HepG2 (cell line): Measurements from ENCODE around the gene ARPP21. TPM values are rescaled to one million over a fixed set of nuclear protein-coding genes. Genes with fewer than 3 reads are reported as not detected.

ENCODE experiments used
- ATAC-seq: fragments of 200-7000 bp; cut with Tn5 transposase; 3 replicates; pipeline ENCODE4 v1.9.1; 2020; ENCODE audit warnings: mild to moderate bottlenecking, moderate library complexity
- BruUV-seq: library from RNA; stranded (reverse); fragments of 400-500 nt; replicated peaks from 2 replicates; lab custom pipeline; 2021; lab: Mats Ljungman, UMichigan
- CTCF ChIA-PET: fragments of 300-600 bp; formaldehyde crosslinking; extraction: SDS; loops from one replicate; lab custom pipeline; 2021; ENCODE audit warnings: low total read pairs, inconsistent platforms, low intra/inter-chr PET ratio; lab: Yijun Ruan, JAX
- POLR2A ChIA-PET: fragments of 350-600 bp; sonication (Branson Sonifier 250); formaldehyde crosslinking; loops from one replicate; lab custom pipeline; 2020; ENCODE audit warnings: antibody characterized with exemption, inconsistent platforms; lab: Yijun Ruan, JAX
- DNase-seq: peaks from one replicate; pipeline ENCODE4 v3.0.0-alpha.2; 2015; ENCODE audit warnings: low spot score
- FAIRE-seq: peaks from 3 replicates; lab custom pipeline; 2011; peaks lifted over from hg19 to GRCh38; lab: Jason Lieb, UNC
- H2AFZ ChIP-seq: one replicate; pipeline ENCODE4 v1.6.1; 2011; ENCODE audit warnings: low read length, inconsistent platforms
- H3K27ac ChIP-seq: fragments of 300-600 bp; 3 replicates; pipeline ENCODE4 v1.8.0; 2011; ENCODE audit warnings: mixed run types, mild to moderate bottlenecking, mixed read lengths, low read length, inconsistent platforms; ENCODE audit not compliant: insufficient read depth; ENCODE audit errors: extremely low read length
- H3K27me3 ChIP-seq, 2 experiments: fragments of 200-600 bp in 1 of 2; 2 replicates in 1 of 2; 3 replicates in 1 of 2; pipeline versions ENCODE4 v1.6.0 to v1.8.0; 2011; ENCODE audit warnings: low read length in 2 of 2, mild to moderate bottlenecking in 2 of 2, moderate library complexity in 2 of 2, inconsistent platforms in 1 of 2; ENCODE audit not compliant: insufficient read depth in 2 of 2, control insufficient read depth in 1 of 2
- H3K36me3 ChIP-seq, 2 experiments: fragments of 200-600 bp in 1 of 2; replicated peaks in 1 of 2; 2 replicates in 1 of 2; 3 replicates in 1 of 2; pipeline versions ENCODE4 v1.5.1 to v1.8.0; 2011; ENCODE audit warnings: low read length in 2 of 2, inconsistent platforms in 1 of 2; ENCODE audit not compliant: insufficient read depth in 2 of 2, control insufficient read depth in 1 of 2
- H3K4me1 ChIP-seq: 2 replicates; pipeline ENCODE4 v1.5.1; 2012; ENCODE audit warnings: low read length, inconsistent platforms; ENCODE audit not compliant: insufficient read depth
- H3K4me2 ChIP-seq: 2 replicates; pipeline ENCODE4 v1.6.0; 2011; ENCODE audit warnings: low read depth, low read length, inconsistent platforms
- H3K4me3 ChIP-seq, 3 experiments: fragments of 200-600 bp in 1 of 3; sonication (generic), shearing (Covaris generic) in 1 of 3; replicated peaks in 1 of 3; 2 replicates each; pipeline ENCODE4 v1.5.1; 2011 to 2016; ENCODE audit warnings: low read length in 3 of 3, inconsistent platforms in 2 of 3, low read depth in 2 of 3, mild to moderate bottlenecking in 2 of 3, control low read depth in 1 of 3, mixed read lengths in 1 of 3; ENCODE audit not compliant: insufficient read depth in 1 of 3
- H3K79me2 ChIP-seq: one replicate; pipeline ENCODE4 v1.6.1; 2011; ENCODE audit warnings: low read length, inconsistent platforms; ENCODE audit not compliant: insufficient read depth
- H3K9ac ChIP-seq: 2 replicates; pipeline ENCODE4 v1.6.0; 2011; ENCODE audit warnings: mild to moderate bottlenecking, low read depth, low read length, inconsistent platforms; ENCODE audit not compliant: insufficient read depth
- H3K9me3 ChIP-seq: 2 replicates; pipeline ENCODE4 v1.5.1; 2012; ENCODE audit warnings: mild to moderate bottlenecking, low read length
- H4K20me1 ChIP-seq: 2 replicates; pipeline ENCODE4 v1.6.0; 2011; ENCODE audit warnings: inconsistent platforms, mild to moderate bottlenecking, low read length, moderate library complexity; ENCODE audit not compliant: insufficient read depth
- HNF4G ChIP-seq, 2 experiments: sonication (generic) in 1 of 2; formaldehyde crosslinking in 1 of 2; IDR thresholded peaks; 2 replicates each; pipeline versions ENCODE4 v1.4.0 to v1.6.1; 2011 to 2020; ENCODE audit warnings: borderline replicate concordance in 2 of 2, low read depth in 2 of 2, mild to moderate bottlenecking in 2 of 2, low read length in 1 of 2, missing genetic modification reagents in 1 of 2, moderate library complexity in 1 of 2
- MYPOP ChIP-seq: sonication (generic); formaldehyde crosslinking; IDR thresholded peaks from 2 replicates; pipeline ENCODE4 v1.8.1; 2023; ENCODE audit warnings: mild to moderate bottlenecking, moderate library complexity, missing genetic modification reagents
- SMYD3 ChIP-seq: sonication (generic); formaldehyde crosslinking; IDR thresholded peaks from 2 replicates; pipeline ENCODE4 v1.8.1; 2023; ENCODE audit warnings: mild to moderate bottlenecking, missing genetic modification reagents
- TP53 ChIP-seq: sonication (generic); formaldehyde crosslinking; conservative IDR thresholded peaks from 2 replicates; pipeline ENCODE4 v1.4.0; 2020; ENCODE audit warnings: missing genetic modification reagents
- ZMAT5 ChIP-seq: sonication (generic); formaldehyde crosslinking; IDR thresholded peaks from 2 replicates; pipeline ENCODE4 v1.5.0; 2020; ENCODE audit warnings: mild to moderate bottlenecking, low read depth, missing genetic modification reagents, borderline replicate concordance
- ZNF839 ChIP-seq: sonication (generic); formaldehyde crosslinking; IDR thresholded peaks from 2 replicates; pipeline ENCODE4 v1.4.0; 2020; ENCODE audit warnings: missing genetic modification reagents, mild to moderate bottlenecking, borderline replicate concordance
- WGBS: methylation state at CpG from one replicate; pipeline ENCODE4 v1.1.6; 2017; ENCODE audit warnings: low lambda C conversion rate; 5-methylcytosine and 5-hydroxymethylcytosine counted together
- in situ Hi-C: cut with HindIII; loops from 2 replicates; pipeline ENCODE4 v1.10.0; 2017; ENCODE audit warnings: low pct_unique_long_range_greater_than_20kb; ENCODE audit not compliant: extremely low pct_ligation_motif_present
- intact Hi-C: fragments of 100-400 bp; cut with micrococcal nuclease; formaldehyde crosslinking; loops from one replicate; pipeline ENCODE4 v1.10.0; 2022; ENCODE audit not compliant: unreplicated experiment
- polyA plus RNA-seq, 8 experiments: library from polyadenylated mRNA; depleted of rRNA in 3 of 8; stranded (reverse) in 7 of 8; unstranded in 1 of 8; fragments of >200 nt; fragmentation: Illumina TruSeq in 4 of 8; extraction: Trizol in 4 of 8; gene quantifications; 2 replicates each; pipeline versions ENCODE4 v1.2.1 to v1.2.3, GENCODE V29; 2011 to 2016; ENCODE audit warnings: low read depth in 4 of 8, missing spikeins in 1 of 8, mixed read lengths in 1 of 8; ENCODE audit not compliant: insufficient read depth in 1 of 8
- total RNA-seq, 5 experiments: library from RNA; depleted of rRNA; stranded (reverse); fragments of >200 nt; fragmentation: Illumina TruSeq; extraction: Trizol; gene quantifications; 2 replicates each; pipeline ENCODE4 v1.2.3, GENCODE V29; 2016; ENCODE audit warnings: low read depth in 1 of 5
- TF ChIP-seq, protein P1 (sequence below): sonication (generic); formaldehyde crosslinking; IDR thresholded peaks from 2 replicates; pipeline ENCODE4 v1.4.0; 2020; ENCODE audit warnings: mild to moderate bottlenecking, missing genetic modification reagents
- TF ChIP-seq, protein P2 (sequence below): IDR thresholded peaks from 2 replicates; pipeline ENCODE4 v1.6.1; 2012; ENCODE audit warnings: low read depth, low read length, improper control_type of control experiment

The ARPP21 gene
- total and polyA plus RNA-seq, 2 of the 13 experiments (the other 11 are each of a cell fraction or from before 2014, with no cell fraction given), result not detected

- no peaks in the 10 kb centered on the region for H3K27me3 ChIP-seq
- in situ Hi-C loops, result no loop called here
- no peak for FAIRE-seq
Measured at GRCh38 chr3:35757991-35758757, 118.8 kb downstream of the ARPP21 start.

More at GRCh38 chr3:35757991-35758757, 118.8 kb downstream of the ARPP21 start:
- ChIA-PET CTCF (no interaction called here), POLR2A (no interaction called here)
- no peak for DNase-seq
- no TSS peak for BruUV-seq
- no peak overlapping the region for H3K27ac ChIP-seq
- no peaks in the 10 kb centered on the region for H3K4me1 ChIP-seq
- WGBS, result 6% methylated on average over 3 of the region's 3 CpGs
- no peak for TF ChIP-seq MYPOP (CRISPR knock-in tag)
- no peak for TF ChIP-seq SMYD3 (CRISPR knock-in tag)
- TF ChIP-seq, protein P1, sequence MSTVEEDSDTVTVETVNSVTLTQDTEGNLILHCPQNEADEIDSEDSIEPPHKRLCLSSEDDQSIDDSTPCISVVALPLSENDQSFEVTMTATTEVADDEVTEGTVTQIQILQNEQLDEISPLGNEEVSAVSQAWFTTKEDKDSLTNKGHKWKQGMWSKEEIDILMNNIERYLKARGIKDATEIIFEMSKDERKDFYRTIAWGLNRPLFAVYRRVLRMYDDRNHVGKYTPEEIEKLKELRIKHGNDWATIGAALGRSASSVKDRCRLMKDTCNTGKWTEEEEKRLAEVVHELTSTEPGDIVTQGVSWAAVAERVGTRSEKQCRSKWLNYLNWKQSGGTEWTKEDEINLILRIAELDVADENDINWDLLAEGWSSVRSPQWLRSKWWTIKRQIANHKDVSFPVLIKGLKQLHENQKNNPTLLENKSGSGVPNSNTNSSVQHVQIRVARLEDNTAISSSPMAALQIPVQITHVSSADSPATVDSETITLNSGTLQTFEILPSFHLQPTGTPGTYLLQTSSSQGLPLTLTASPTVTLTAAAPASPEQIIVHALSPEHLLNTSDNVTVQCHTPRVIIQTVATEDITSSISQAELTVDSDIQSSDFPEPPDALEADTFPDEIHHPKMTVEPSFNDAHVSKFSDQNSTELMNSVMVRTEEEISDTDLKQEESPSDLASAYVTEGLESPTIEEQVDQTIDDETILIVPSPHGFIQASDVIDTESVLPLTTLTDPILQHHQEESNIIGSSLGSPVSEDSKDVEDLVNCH (CRISPR knock-in tag), result no peak
- TF ChIP-seq, protein P2, sequence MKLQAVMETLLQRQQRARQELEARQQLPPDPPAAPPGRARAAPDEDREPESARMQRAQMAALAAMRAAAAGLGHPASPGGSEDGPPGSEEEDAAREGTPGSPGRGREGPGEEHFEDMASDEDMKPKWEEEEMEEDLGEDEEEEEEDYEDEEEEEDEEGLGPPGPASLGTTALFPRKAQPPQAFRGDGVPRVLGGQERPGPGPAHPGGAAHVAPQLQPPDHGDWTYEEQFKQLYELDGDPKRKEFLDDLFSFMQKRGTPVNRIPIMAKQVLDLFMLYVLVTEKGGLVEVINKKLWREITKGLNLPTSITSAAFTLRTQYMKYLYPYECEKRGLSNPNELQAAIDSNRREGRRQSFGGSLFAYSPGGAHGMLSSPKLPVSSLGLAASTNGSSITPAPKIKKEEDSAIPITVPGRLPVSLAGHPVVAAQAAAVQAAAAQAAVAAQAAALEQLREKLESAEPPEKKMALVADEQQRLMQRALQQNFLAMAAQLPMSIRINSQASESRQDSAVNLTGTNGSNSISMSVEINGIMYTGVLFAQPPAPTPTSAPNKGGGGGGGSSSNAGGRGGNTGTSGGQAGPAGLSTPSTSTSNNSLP, result no peak
- no peak for TF ChIP-seq ZMAT5
- TF ChIP-seq ZNF839, result no peak
- no peak for TF ChIP-seq HNF4G (IDR thresholded peaks at IDR 0.05; ENCODE audit: borderline replicate concordance, low read depth, low read length)
- TF ChIP-seq HNF4G (CRISPR knock-in tag; IDR thresholded peaks at IDR 0.05; ENCODE audit: borderline replicate concordance, low read depth), result no peak
- no peak for TF ChIP-seq TP53
- no peak for ATAC-seq
- intact Hi-C loops, result no loop called here
- no peaks in the 10 kb centered on the region for H3K36me3 ChIP-seq
- no peaks in the 10 kb centered on the region for H4K20me1 ChIP-seq
- H3K4me2 ChIP-seq, result no peak overlapping the region
- no peaks in the 10 kb centered on the region for H3K9me3 ChIP-seq
- H3K9ac ChIP-seq, result no peak overlapping the region
- no peaks in the 10 kb centered on the region for H3K79me2 ChIP-seq
- no peak overlapping the region for H3K4me3 ChIP-seq
- no peak overlapping the region for H2AFZ ChIP-seq
